Measurements from ENCODE around the gene STRBP. TPM values are rescaled to one million over a fixed set of nuclear protein-coding genes. Genes with fewer than 3 reads are reported as not detected.

The STRBP gene
- total RNA-seq, 1 experiment from 2014 or later = 40.3 TPM

DNA sequence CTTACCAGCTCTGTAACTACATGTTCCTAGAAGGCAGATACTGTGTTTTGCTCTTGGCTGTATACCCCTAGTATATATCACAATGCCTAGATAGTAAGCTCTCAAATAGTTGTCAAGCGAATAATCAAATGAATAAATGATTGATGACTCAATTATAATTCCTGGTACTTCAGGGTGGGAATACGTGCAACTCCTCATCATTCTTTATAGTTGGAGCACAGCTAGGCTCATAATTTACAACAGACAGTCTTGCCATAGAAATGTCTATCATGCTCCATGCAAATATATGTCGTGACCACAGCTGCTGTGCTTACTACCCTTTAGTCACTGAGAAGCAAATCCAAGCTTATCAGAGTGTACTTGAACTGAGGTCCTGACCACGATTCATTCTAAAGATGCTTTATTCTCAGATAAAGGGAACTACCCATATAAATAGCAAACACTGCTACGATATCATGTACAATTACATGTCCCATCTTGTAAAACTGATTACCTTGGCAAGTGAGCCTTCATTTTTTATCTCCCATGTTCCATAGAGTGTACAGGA is 52.1 kb downstream of the STRBP start:
- in situ Hi-C loops (cut with HindIII; ENCODE audit: low pct_unique_long_range_greater_than_20kb, low sequenced_read_pairs) = no loop called here
- intact Hi-C loops (cut with micrococcal nuclease; ENCODE audit: unreplicated experiment) = no loop called here
- POLR2A ChIA-PET = no interaction called here
- Histone ChIP-seq H3K27ac (ENCODE audit: low read length) (no peak overlapping the region), H3K36me3 (ENCODE audit: control insufficient read depth, insufficient read depth, low read length) (no peaks in the 10 kb centered on the region), H3K9me3 (ENCODE audit: control insufficient read depth, insufficient read depth, low read depth, low read length) (no peaks in the 10 kb centered on the region), H3K27me3 (ENCODE audit: control insufficient read depth, insufficient read depth, low read length) (no peaks in the 10 kb centered on the region), H3K4me1 (ENCODE audit: control insufficient read depth, insufficient read depth, low read length) (no peaks in the 10 kb centered on the region), H3K4me3 (ENCODE audit: low read depth in 2 of 2, low read length in 2 of 2) (no peak overlapping the region)
- CTCF ChIA-PET = no interaction called here
- no peak for ATAC-seq
- no peak for DNase-seq (ENCODE audit: low read depth, low spot score)
- no peak for TF ChIP-seq TCF7L2 (IDR thresholded peaks at IDR 0.05; ENCODE audit: low read depth, low read length)
- no TSS peak for BruUV-seq (replicated peaks)

DNA sequence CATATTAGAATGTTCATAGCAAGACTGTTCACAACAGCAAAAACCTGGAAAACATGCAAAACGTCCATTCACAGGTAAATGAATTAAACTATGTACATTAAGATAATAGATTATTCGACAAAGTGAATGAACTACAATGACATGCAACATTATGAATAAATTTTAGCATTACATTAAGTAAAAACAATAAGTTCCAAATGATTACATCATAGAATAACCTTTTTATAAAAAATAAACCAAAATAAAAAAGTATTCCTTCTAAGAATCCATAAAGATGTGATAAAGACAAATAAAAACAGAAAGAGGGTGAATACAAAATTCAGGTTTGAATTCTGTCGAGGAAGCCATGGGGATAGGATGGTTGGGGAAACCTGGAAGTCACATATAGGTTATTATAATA is 57.3 kb downstream of the STRBP start:
- in situ Hi-C loops (cut with HindIII; ENCODE audit: low pct_unique_long_range_greater_than_20kb, low sequenced_read_pairs) (no loop called here), intact Hi-C loops (cut with micrococcal nuclease; ENCODE audit: unreplicated experiment) (no loop called here)

DNA sequence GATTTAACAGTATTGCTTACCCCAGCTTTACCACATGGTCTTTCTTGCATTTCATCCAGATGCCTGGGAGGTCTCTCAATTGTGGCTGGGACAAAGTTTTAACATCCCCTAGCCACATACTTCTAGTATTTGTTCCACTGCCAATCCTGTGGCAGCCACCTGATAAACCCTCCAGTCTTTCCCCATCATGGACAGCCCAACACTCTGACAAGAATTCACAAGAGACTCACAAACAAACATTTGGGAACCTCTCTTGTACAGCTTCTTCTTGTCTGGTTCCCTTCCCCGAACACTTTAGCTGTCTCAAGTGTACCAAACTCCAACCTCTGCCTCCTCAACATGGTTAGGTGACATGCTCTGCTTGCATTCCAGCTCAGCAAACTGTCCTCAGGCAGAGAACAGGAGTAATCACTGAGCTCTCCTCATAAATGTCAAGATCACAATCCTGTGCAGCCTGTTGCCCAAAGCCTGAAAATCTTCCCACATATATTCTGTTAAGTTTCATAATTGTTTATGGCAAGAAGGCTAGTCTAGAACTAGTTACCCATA is 59.7 kb downstream of the STRBP start:
- TF ChIP-seq TCF7L2 (IDR thresholded peaks at IDR 0.05; ENCODE audit: low read depth, low read length) = no peak
- no peak for TF ChIP-seq POLR2AphosphoS5 (IDR thresholded peaks at IDR 0.05; ENCODE audit: low read depth, low read length)
- TF ChIP-seq, protein P1, sequence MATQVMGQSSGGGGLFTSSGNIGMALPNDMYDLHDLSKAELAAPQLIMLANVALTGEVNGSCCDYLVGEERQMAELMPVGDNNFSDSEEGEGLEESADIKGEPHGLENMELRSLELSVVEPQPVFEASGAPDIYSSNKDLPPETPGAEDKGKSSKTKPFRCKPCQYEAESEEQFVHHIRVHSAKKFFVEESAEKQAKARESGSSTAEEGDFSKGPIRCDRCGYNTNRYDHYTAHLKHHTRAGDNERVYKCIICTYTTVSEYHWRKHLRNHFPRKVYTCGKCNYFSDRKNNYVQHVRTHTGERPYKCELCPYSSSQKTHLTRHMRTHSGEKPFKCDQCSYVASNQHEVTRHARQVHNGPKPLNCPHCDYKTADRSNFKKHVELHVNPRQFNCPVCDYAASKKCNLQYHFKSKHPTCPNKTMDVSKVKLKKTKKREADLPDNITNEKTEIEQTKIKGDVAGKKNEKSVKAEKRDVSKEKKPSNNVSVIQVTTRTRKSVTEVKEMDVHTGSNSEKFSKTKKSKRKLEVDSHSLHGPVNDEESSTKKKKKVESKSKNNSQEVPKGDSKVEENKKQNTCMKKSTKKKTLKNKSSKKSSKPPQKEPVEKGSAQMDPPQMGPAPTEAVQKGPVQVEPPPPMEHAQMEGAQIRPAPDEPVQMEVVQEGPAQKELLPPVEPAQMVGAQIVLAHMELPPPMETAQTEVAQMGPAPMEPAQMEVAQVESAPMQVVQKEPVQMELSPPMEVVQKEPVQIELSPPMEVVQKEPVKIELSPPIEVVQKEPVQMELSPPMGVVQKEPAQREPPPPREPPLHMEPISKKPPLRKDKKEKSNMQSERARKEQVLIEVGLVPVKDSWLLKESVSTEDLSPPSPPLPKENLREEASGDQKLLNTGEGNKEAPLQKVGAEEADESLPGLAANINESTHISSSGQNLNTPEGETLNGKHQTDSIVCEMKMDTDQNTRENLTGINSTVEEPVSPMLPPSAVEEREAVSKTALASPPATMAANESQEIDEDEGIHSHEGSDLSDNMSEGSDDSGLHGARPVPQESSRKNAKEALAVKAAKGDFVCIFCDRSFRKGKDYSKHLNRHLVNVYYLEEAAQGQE (IDR thresholded peaks at IDR 0.05; ENCODE audit: insufficient read depth in 1 of 2, low read depth in 2 of 2, low read length in 1 of 2) = no peak
- no peak for TF ChIP-seq SIN3A (IDR thresholded peaks at IDR 0.05; ENCODE audit: borderline replicate concordance, insufficient read depth, low read depth, low read length)
- TF ChIP-seq, protein P2, sequence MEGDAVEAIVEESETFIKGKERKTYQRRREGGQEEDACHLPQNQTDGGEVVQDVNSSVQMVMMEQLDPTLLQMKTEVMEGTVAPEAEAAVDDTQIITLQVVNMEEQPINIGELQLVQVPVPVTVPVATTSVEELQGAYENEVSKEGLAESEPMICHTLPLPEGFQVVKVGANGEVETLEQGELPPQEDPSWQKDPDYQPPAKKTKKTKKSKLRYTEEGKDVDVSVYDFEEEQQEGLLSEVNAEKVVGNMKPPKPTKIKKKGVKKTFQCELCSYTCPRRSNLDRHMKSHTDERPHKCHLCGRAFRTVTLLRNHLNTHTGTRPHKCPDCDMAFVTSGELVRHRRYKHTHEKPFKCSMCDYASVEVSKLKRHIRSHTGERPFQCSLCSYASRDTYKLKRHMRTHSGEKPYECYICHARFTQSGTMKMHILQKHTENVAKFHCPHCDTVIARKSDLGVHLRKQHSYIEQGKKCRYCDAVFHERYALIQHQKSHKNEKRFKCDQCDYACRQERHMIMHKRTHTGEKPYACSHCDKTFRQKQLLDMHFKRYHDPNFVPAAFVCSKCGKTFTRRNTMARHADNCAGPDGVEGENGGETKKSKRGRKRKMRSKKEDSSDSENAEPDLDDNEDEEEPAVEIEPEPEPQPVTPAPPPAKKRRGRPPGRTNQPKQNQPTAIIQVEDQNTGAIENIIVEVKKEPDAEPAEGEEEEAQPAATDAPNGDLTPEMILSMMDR (IDR thresholded peaks at IDR 0.05) = no peak
- in situ Hi-C loops (cut with HindIII; ENCODE audit: low pct_unique_long_range_greater_than_20kb, low sequenced_read_pairs) = no loop called here
- H3K36me3 ChIP-seq (ENCODE audit: control insufficient read depth, insufficient read depth, low read length) = no peaks in the 10 kb centered on the region
- ChIA-PET POLR2A (no interaction called here), CTCF (no interaction called here)
- no peaks in the 10 kb centered on the region for H3K9me3 ChIP-seq (ENCODE audit: control insufficient read depth, insufficient read depth, low read depth, low read length)
- no peak overlapping the region for H3K4me3 ChIP-seq (ENCODE audit: low read depth in 2 of 2, low read length in 2 of 2)
- no peaks in the 10 kb centered on the region for H3K4me1 ChIP-seq (ENCODE audit: control insufficient read depth, insufficient read depth, low read length)
- no peak overlapping the region for H3K27ac ChIP-seq (ENCODE audit: low read length)
- DNase-seq (ENCODE audit: low read depth, low spot score) (no peak), ATAC-seq (no peak)
- no TSS peak for BruUV-seq (replicated peaks)
- H3K27me3 ChIP-seq (ENCODE audit: control insufficient read depth, insufficient read depth, low read length) = no peaks in the 10 kb centered on the region
- intact Hi-C loops (cut with micrococcal nuclease; ENCODE audit: unreplicated experiment) = no loop called here

More for the DNA sequence above, 57.3 kb downstream of the STRBP start:
- ChIA-PET CTCF (no interaction called here), POLR2A (no interaction called here)
- Histone ChIP-seq H3K27ac (ENCODE audit: low read length) (no peak overlapping the region), H3K27me3 (ENCODE audit: control insufficient read depth, insufficient read depth, low read length) (no peaks in the 10 kb centered on the region), H3K4me3 (ENCODE audit: low read depth in 2 of 2, low read length in 2 of 2) (no peak overlapping the region), H3K4me1 (ENCODE audit: control insufficient read depth, insufficient read depth, low read length) (no peaks in the 10 kb centered on the region), H3K36me3 (ENCODE audit: control insufficient read depth, insufficient read depth, low read length) (no peaks in the 10 kb centered on the region), H3K9me3 (ENCODE audit: control insufficient read depth, insufficient read depth, low read depth, low read length) (no peaks in the 10 kb centered on the region)
- DNase-seq (ENCODE audit: low read depth, low spot score) = no peak
- no peak for ATAC-seq
- BruUV-seq (replicated peaks) = no TSS peak
- TF ChIP-seq SIN3A (IDR thresholded peaks at IDR 0.05; ENCODE audit: borderline replicate concordance, insufficient read depth, low read depth, low read length) (no peak), TCF7L2 (IDR thresholded peaks at IDR 0.05; ENCODE audit: low read depth, low read length) (no peak), POLR2AphosphoS5 (IDR thresholded peaks at IDR 0.05; ENCODE audit: low read depth, low read length) (no peak)
- TF ChIP-seq, protein P2 (IDR thresholded peaks at IDR 0.05) = no peak
- TF ChIP-seq, protein P1 (IDR thresholded peaks at IDR 0.05; ENCODE audit: insufficient read depth in 1 of 2, low read depth in 2 of 2, low read length in 1 of 2) = no peak

Measured in Panc1 (cell line).